Suppressor macrophage (primary cell): ENCODE data around the gene SZRD1.

ENCODE experiments used
- DNase-seq, 4 experiments: peaks; one replicate each; pipeline ENCODE4 v3.0.0-alpha.2; 2020 to 2022

Gene SZRD1

GRCh38 chr1:16440470-16441281 lies 73.6 kb downstream of the SZRD1 start, which contains the start of gene NECAP2:
Gene NECAP2, plus strand, starts transcription at chr1:16440724. Its CDS starts 38 bp downstream, at chr1:16440762.
- peak; percentile 96 to 98 (median 97) for DNase-seq

- DNase-seq = peak in 3 of 4 experiments; percentile 14 to 47 (median 24)
Measured at GRCh38 chr1:16441282-16441665, 74.2 kb downstream of the SZRD1 start.

- DNase-seq = peak; percentile 70 to 89 (median 82)
Measured at GRCh38 chr1:16442265-16442664, 75.2 kb downstream of the SZRD1 start.

GRCh38 chr1:16442941-16443340 lies 75.9 kb downstream of the SZRD1 start:
- no peak for DNase-seq

GRCh38 chr1:16443975-16444770 lies 77.1 kb downstream of the SZRD1 start:
- peak; percentile 75 to 87 (median 86) for DNase-seq

GRCh38 chr1:16445052-16445451 lies 78.0 kb downstream of the SZRD1 start:
- DNase-seq = no peak

GRCh38 chr1:16446116-16446515 lies 79.1 kb downstream of the SZRD1 start:
- no peak for DNase-seq

- no peak for DNase-seq
Measured at GRCh38 chr1:16447641-16448040, 80.6 kb downstream of the SZRD1 start.
